GM21367 (cell line): ENCODE measurements around the gene CFAP65.

Source experiments
- ATAC-seq: cut with Tn5 transposase; IDR thresholded peaks from one replicate; pipeline ENCODE4 v1.9.1; 2021; ENCODE audit not compliant: unreplicated experiment

Gene CFAP65

DNA sequence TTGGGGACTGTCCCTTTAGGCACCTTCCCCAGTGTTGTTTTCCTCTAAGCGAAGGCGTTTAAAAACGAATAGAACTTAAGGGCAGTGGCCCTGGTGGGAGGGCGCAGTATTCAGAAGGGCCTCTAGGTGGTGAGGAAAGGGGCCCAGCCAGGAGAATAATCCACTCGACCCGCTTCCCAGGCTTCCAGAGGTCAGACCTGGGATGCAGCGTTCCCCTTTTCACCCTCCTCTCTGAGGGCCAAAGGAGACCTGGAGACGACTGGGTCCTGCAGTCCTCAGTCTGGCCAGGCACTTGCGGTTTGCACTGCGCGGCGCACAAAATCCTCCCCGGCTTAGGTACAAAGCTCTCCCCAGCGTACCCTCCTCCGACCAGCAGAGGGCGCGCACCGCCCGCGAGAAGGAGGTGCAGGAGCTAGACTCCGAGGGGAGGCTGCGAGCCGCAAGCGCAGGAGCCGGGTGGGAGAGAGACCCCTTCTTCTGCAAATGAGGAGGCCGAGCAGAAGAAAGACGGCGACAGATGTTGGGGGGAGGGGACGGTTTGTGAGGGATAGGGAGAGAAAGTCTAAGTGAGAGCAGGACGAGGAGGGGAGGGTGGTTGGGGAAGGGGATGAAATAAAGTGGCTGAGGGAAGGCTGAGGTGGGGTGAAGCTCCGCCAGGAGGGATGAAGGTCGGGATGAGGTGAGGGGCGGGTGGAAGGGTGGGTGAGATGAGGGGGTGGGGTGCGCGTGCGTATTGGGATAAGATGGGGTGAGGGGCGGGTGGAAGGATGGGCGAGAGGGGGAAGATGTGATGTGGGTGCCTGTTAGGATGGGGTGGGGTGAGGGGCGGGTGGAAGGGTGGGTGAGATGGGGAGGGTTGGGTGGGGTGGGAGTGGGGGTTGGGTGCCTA lies 61.2 kb downstream of the CFAP65 start:
- peak; percentile 91 for ATAC-seq

DNA sequence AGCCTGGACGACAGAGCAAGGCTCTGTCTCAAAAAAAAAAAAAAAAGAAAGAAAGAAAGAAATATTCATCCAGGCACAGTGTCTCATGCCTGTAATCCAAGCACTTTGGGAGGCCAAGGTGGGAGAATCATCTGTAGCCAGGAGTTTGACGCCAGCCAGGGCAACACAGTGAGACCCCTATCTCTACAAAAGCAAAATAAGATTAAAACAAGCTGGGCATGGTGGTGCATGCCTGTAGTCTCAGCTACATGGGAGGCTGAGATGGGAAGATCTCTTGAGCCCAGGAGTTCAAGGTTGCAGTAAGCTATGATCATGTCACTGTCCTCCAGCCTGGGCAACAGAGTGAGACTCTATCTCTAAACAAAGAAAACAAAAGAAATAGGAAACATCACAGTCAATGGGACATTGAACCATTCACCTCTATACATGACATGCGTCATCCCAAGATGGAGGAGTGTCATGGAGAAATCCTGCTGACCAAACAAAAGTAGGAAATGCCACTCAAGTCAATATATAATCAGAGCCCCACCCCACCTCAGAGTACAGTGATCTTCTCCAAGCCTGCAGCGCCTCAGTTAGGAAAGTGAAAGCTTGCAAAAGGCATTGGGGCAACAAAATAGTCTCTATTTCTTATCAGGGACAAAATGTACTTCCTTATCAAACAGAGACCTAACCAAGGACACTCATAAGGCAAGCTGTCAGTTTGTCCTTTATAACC lies 66.1 kb downstream of the CFAP65 start:
- ATAC-seq: no peak

DNA sequence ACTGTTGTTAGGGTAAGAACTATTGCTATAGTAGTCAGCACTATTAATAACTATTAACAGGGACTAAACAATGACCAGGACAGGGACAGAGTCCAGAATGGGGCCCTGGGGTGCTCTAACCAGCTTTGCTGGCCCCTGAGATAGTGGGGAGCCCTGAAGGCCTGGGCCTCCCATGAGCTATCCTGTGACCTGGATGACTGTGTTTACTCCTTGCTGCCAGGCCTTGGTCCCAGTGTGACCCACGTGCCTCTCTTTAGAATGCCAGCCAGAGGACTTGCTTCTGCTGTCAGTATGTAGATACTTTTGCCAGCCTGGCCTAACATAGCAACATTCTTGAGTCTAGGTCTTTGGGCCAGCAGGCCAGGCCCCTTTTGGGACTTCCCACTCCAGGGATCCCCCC lies 70.4 kb downstream of the CFAP65 start:
- ATAC-seq: no peak

DNA sequence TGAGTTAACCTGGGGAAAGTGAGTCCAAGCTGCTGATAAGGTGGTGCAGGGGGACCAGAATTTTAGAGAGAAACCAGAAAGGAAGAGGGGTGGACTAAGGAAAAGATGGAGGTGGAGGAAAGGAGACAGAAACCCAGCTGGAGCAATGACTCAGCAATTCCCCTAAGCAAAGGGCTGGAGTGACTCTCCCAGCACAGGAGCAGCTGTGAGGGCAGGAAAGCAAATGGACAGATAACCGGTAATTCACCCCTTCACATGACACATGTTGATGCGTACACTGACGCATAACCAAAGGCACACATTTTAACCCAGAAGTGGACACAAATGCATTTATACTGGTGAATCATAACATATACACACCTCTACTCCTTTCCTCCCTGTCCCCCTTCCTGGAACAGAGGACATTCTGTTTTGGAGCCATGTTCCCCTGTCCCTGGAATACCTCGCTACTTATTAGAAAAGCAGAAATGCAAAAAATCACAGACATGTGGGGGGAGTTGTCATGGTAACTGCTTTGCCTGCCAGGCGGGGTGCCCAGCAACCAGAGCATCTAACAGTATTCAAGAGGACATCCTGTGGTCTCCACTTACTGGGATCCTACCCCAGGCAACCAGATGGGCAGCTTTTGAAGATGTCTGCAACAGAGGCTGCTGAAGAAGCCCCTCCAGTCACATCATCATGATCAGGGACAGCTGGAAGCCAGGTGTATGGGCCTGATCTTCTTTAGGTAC lies 77.1 kb downstream of the CFAP65 start:
- ATAC-seq: no peak

DNA sequence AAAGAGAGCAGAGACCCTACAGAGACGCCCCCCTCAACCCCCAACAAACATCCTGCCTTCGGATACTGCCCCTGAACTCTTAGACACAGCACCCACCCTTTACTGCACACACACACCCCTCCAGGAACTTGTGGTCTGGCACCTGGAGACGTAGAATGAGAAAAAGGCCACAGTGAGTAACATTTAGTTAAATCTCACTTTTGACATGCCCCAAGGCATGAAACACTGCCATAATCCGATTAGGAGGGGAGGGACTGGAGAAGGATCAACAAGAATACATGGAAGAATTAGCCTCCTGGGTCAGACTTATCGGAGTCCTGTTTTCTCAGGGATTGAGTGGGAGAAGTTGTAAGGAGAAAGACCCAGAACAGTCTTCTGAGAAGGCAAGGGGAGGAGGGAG lies 77.7 kb downstream of the CFAP65 start:
- ATAC-seq: no peak

DNA sequence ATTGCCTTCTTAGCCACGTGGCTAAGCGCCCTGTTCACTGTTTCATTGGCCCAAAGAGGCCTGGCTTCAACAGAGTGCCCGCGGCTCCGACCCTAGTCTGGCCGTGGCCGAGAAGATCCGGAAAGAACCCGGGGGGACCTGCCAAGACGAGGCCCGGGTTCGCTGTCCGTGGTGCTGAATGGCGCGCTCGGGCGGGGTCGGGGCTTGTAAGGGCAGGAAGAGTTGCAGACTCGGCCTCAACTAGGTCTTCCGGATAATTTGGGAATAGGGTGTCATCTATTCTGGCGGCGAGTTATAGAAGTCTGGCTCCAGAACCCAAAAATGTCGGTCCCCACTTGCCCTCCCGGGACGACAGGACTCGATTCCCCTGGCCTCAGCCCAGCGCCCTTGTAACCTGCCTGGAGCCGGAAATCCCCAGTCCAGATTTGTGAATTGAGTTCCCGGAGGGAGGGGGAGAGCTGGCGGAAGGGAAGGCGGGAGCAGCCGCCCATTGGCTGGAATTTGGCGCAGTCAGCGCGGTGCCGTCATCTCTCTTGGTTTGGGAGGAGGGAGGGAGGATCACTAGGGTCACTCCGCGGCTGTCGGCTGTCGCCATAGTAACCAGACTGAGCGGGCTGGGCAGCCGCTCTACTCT lies 78.3 kb downstream of the CFAP65 start:
- no peak for ATAC-seq

DNA sequence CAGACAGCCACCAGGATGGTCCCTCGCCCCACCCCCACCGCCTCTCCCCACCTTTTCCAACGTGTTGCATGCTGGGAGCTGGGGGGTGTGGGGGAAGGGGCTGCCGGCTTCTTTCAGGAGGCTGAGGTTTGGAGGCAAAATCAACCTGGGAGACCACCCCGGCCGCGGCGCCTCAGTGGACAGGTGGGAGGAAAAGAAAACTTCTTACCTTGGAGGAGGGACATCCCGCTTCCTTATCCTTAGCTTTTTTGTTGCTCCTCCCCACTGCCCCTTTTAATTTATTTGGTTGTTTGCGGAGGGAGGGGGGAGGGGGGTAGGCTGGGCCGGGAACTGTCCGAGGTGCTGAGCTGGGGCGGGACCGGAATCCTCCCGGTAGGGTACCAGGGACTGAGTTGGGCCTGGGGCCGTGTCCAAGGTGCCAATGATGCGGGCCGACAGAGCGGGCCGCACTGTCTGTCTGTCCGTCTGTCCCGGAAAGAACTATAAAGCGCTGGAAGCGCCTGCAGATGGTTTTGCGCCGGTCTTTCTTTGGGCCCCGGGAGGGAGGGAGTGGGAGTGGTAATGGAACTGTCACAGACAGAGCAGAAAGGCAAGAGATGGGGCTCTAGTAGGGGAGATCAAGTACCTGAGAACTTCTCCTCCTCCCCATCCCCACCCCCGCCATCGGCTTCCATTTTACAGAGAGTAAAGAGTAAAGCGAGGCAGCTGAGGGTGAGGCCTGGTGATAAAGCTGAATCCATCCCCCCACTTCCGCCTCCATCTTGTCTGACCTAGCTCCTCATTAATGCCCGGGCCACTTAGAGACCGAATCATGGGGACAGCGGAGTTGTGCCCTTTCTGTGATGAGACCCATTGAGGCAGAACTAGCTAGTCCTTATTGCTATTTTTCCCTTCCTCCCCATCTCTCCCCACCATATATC lies 79.4 kb downstream of the CFAP65 start:
- no peak for ATAC-seq

DNA sequence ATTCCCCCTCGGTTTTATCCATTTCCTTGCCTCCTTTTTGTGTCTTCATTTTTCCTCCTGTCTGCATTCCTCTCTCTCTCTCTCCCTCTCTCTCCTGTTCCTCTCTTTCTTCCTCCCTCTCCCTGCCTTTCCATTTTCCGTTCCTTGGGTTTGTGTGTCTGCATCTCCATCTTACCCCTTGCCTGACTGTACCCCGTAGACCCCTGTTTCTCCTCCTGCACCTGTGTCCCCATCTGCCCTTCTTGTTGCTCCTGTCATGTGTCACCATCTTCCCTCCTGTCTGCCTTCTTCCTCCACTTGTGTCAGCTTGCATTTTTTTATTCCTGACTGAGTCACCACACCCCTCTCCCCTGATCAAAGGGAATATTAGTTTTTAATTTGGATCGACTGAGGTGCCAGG lies 80.1 kb downstream of the CFAP65 start:
- no peak for ATAC-seq

DNA sequence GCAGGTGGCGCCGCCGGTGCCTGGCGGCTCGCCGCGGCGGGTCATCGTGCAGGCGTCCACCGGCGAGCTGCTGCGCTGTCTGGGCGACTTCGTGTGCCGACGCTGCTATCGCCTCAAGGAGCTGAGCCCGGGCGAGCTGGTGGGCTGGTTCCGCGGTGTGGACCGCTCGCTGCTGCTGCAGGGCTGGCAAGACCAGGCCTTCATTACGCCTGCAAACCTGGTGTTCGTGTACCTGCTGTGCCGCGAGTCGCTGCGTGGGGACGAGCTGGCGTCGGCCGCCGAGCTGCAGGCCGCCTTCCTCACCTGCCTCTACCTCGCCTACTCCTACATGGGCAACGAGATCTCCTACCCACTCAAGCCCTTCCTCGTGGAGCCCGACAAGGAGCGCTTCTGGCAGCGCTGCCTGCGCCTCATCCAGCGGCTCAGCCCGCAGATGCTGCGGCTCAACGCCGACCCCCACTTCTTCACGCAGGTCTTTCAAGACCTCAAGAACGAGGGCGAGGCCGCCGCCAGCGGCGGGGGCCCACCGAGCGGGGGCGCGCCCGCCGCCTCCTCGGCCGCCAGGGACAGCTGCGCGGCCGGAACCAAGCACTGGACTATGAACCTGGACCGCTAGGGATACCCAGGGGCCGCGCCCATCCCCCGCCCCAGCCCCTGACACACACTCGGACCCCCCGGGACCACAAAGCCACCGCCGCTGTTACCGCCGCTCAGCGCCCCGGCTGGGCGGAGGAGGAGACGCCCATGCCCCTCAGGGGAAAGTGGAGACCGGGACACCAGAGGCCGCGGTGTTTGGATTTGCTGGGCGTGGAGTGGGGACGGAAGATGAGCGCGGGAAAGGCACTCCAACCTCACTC lies 80.8 kb downstream of the CFAP65 start:
- ATAC-seq: no peak

DNA sequence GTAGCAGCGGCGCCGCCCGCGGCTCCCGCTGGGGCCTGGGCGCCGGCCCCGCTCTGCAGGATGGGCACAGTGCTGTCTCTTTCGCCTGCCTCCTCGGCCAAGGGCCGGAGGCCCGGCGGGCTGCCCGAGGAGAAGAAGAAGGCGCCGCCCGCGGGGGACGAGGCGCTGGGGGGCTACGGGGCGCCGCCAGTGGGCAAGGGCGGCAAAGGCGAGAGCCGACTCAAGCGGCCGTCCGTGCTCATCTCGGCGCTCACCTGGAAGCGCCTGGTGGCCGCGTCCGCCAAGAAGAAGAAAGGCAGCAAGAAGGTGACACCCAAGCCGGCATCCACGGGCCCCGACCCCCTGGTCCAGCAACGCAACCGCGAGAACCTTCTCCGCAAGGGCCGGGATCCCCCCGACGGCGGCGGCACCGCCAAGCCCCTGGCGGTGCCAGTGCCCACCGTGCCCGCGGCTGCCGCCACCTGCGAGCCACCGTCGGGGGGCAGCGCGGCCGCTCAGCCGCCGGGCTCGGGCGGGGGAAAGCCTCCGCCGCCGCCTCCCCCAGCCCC lies 81.5 kb downstream of the CFAP65 start:
- no peak for ATAC-seq

DNA sequence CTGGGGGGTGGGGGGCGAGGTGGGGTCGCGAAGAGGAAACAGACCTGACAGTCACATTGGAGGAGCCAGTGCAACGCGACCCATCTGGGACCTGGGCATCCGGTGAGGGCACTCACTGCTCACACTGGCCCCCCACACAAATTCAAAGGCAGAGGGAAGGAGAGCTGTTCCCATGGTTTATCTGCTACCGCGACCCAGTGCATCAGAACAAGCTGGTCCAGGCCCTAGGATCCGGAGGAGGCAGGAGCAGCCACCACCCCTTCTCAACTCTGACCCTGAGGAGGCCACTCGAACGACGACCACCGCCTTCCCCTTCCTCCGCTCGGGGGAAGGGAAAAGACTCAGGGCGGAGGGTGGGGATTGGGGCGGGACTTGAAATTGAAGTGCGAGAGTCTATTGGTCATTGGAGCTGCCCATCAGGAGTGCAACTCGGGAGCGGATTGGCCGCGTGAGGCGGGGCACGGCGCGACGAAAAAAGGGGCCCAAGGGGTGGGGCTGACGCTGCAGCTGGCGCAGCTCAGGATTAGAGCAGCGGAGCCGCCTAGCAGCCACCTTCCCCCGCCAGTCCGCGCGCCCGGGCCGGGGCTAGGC lies 82.1 kb downstream of the CFAP65 start, which contains the start of gene CDK5R2:
TSS of gene CDK5R2 (plus strand) at position 526 of the 591 bp plus-strand sequence. CDS start 155 bp downstream, outside the sequence.
- peak; percentile 92 for ATAC-seq

DNA sequence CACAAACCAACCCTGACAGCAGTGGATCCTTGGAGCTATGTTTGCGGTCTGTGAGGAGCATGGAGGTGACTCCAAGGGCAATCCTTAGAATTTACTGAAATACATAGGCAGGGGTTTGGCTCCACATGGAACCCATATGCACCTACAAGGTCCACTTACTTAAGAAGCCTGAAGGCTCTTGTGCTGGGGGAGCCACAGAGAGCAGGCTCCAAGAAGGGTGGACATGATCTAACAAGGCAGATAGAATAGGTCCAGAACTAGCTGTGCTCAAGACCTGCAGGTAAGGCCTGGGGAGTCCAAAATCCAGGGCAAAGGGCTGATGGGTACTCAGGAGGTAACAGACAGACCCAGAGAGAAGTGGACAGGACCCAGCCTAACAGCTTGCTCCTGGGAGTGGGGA lies 83.0 kb downstream of the CFAP65 start:
- ATAC-seq: no peak

DNA sequence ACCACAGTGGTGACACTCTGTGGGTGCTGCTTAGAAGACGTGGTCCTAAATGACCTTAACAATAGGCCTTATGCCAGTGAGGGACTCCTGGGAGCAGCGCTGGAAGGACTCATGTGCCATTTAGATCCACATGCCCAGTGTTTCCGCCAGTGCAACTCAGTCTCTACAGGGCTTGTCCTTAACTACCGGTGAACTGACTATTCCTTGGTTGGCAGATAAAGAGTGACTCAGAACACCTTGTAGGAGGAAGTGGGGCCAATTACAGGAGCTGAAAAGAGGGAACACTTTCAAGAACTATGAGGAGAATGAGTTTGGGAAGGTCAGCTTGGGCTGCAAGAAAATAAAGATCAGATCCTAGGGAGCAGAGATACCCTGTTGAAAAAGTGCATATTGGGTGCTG lies 83.6 kb downstream of the CFAP65 start:
- no peak for ATAC-seq

DNA sequence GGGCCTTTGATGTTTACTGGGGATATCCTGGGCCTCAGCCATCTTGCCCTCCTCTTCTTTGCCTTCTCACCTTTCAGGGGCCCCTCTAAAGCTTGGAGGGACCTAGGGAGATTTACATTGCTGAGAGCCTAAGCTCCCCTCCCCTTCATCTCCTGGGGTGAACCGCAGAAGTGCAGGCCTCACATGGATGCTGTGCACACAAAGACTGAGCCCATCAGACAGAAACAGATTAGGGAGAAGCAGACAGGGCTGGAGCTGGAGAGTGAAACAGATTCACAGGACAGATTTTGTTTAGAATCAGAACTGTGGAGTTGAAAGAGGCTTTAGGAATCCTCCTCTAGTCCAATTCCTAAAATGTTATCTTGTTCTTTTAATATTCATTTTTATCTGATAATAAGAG lies 85.3 kb downstream of the CFAP65 start:
- no peak for ATAC-seq

DNA sequence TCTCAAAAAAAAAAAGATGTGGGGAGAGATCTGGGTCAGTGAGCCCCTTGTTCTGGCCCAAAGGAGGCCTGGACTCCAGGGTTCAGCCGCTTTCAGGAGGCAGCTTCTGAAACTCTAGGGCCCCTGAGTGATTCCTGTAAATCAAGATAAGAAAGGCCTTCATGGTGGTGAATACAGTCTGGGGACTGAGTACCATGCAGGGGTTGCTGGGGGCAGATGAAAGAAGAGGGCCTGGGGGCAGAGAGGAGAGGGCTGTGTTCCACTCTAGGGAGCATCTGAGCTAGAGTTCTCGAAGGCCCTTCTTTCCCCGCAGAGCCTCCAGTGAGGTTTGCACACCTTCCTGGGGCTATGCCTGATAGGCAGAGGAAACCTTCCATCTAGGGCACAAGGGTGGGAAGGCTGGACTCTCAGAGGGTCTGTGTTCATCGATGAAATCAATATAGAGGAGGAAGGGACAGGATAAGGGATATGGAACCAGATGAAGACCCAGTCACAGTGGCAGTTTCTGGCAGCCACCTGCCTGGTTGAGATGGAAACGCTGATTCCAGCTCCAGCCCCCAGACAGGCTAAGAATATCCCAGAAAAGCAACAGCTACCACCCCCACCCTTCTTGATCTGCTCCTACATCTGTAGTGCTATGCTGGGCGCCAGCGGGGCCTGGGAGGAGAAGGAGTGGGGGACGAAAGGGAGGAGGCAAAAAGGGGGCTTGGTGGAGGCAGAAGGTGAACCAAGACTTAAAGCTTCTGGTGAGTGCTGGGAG lies 86.6 kb downstream of the CFAP65 start:
- no peak for ATAC-seq

DNA sequence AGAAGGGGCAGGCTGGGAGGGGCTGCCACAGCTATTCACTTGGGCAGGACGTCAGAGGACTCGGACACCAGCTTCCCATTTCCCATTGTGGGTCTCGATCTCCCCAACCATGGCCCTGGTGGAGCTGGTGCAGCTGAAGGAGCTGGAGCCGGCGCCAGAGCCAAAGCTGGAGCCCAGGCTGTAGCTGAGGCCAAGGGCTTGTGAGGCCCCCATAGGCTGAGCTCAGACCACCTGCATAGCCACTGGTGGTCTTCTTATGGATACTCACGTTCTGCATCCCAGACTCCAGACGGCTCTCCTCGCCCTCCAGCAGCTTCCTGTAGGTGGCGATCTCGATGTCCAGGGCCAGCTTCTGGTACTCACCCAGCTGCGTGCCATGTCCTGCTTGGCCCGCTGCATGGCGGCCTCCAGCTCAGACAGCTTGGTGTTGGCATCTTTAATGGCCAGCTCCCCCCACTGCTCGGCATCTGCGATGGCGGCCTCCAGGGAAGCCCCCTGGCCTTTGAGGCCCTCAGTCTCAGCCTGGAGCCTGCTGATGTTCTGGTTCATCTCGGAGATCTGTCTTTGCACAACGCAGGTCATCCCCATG lies 87.9 kb downstream of the CFAP65 start:
- ATAC-seq: no peak
